Chondrocyte (in vitro differentiated cells): ENCODE measurements around the gene PLCH1. TPM values are rescaled to one million over a fixed set of nuclear protein-coding genes. Genes with fewer than 3 reads are reported as not detected.

Source experiments
- DNase-seq: peaks from one replicate; pipeline ENCODE4 v3.0.0; 2021; ENCODE audit warnings: mixed read lengths, low spot score
- H3K27ac Mint-ChIP-seq: one replicate; pipeline ENCODE4 v1.8.0; 2021; ENCODE audit warnings: mild to moderate bottlenecking, moderate library complexity, mixed read lengths; ENCODE audit not compliant: unreplicated experiment
- H3K27me3 Mint-ChIP-seq: 2 replicates; pipeline ENCODE4 v1.8.0; 2021; ENCODE audit warnings: low read depth, mixed read lengths
- H3K36me3 Mint-ChIP-seq: 2 replicates; pipeline ENCODE4 v1.8.0; 2021; ENCODE audit warnings: low read depth, mixed read lengths
- H3K4me1 Mint-ChIP-seq: 2 replicates; pipeline ENCODE4 v1.8.0; 2021; ENCODE audit warnings: low read depth, mild to moderate bottlenecking, mixed read lengths
- H3K4me3 Mint-ChIP-seq: one replicate; pipeline ENCODE4 v1.8.0; 2021; ENCODE audit warnings: mild to moderate bottlenecking, moderate library complexity, mixed read lengths; ENCODE audit not compliant: unreplicated experiment
- H3K9me3 Mint-ChIP-seq: 2 replicates; pipeline ENCODE4 v1.8.0; 2021; ENCODE audit warnings: low read depth, mixed read lengths
- CTCF ChIP-seq: fragments of 200-600 bp; sonication (generic); IDR thresholded peaks from 2 replicates; pipeline ENCODE4 v1.5.0; 2021; ENCODE audit warnings: antibody characterized with exemption, mild to moderate bottlenecking, moderate library complexity
- total RNA-seq: library from RNA; stranded (reverse); gene quantifications from 3 replicates; pipeline ENCODE4 v1.2.1, GENCODE V29; 2021

The PLCH1 gene
- total RNA-seq, 1 donor from 2014 or later = 0.17 TPM

DNA sequence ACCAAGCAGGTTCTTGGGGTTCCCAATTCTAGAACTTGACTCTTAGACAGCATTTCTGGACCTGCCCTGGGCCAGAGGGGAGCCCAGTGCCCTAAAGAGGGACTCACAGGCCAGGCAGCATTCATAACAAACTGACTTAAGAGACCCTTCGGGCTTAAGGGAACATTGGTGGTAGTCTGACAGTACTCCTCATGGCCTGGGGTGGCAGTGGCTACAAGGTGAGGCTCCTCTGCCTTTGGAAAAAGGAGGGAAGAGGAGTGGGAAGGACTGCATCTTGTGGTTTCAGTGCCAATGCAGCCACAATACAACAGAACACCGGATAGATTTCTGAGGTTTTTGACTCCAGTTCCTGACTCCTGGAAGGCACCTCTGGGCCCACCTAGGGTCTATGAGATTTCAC, 279.2 kb downstream of the PLCH1 start:
- no peaks in the 10 kb centered on the region for H3K4me1 Mint-ChIP-seq
- no peak overlapping the region for H3K4me3 Mint-ChIP-seq
- peaks cover 2% of the 10 kb centered on the region for H3K36me3 Mint-ChIP-seq
- H3K27me3 Mint-ChIP-seq = peaks cover 1% of the 10 kb centered on the region
- peaks cover 24% of the 10 kb centered on the region for H3K9me3 Mint-ChIP-seq
- H3K27ac Mint-ChIP-seq = no peak overlapping the region
- TF ChIP-seq CTCF = no peak
- DNase-seq = no peak

- H3K36me3 Mint-ChIP-seq = no peaks in the 10 kb centered on the region
- H3K9me3 Mint-ChIP-seq = peaks cover 12% of the 10 kb centered on the region
- no peak overlapping the region for H3K27ac Mint-ChIP-seq
- no peak overlapping the region for H3K4me3 Mint-ChIP-seq
- peaks cover 1% of the 10 kb centered on the region for H3K27me3 Mint-ChIP-seq
- no peak for DNase-seq
- no peak for TF ChIP-seq CTCF
- no peaks in the 10 kb centered on the region for H3K4me1 Mint-ChIP-seq
Observed at GRCh38 chr3:155462672-155463071, 282.2 kb downstream of the PLCH1 start.

GRCh38 chr3:155457591-155457990, 287.3 kb downstream of the PLCH1 start:
- H3K9me3 Mint-ChIP-seq = no peaks in the 10 kb centered on the region
- no peaks in the 10 kb centered on the region for H3K4me1 Mint-ChIP-seq
- no peak for TF ChIP-seq CTCF
- H3K27ac Mint-ChIP-seq = no peak overlapping the region
- no peak overlapping the region for H3K4me3 Mint-ChIP-seq
- H3K36me3 Mint-ChIP-seq = no peaks in the 10 kb centered on the region
- DNase-seq = no peak
- H3K27me3 Mint-ChIP-seq = no peaks in the 10 kb centered on the region

DNA sequence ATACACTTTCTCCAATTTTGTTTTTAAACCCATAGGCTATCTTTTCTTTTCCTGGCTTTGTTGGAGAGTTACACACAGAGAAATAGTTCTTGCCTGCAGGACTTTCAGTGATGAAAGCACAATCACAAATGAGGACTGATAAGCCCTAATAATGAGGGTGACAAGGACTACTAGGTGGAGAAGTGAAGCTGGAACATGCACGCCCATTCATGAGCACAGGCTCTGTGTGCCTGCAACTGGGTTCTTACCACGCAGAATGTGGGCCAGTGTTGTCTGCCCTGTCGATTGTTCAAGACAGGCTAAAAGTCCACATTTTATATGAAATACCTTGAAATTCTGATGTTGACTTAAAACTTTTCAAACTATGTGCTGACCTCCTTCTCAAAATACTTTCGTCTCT, 289.1 kb downstream of the PLCH1 start:
- DNase-seq = no peak
- Mint-ChIP-seq H3K36me3 (no peaks in the 10 kb centered on the region), H3K4me3 (no peak overlapping the region), H3K27me3 (no peaks in the 10 kb centered on the region), H3K4me1 (no peaks in the 10 kb centered on the region), H3K27ac (no peak overlapping the region), H3K9me3 (no peaks in the 10 kb centered on the region)
- no peak for TF ChIP-seq CTCF

DNA sequence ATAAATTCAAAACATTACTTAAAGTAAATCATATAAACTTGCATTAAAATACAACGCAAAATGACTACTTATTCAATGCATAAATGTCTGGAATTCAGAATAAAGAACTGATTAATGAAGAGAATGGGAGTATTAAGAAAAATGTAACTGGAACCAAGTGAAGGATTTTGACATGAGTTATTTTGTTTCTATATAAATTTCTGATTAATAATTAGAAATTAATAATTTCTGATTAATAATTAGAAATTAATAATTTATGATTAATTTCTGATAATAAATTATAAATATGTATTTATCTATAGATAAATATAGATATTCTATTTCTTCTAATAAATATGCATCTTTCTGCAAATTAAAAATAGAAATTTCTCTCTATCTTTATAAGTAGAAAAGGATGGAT, 291.4 kb downstream of the PLCH1 start:
- peaks cover 5% of the 10 kb centered on the region for H3K27me3 Mint-ChIP-seq
- peaks cover 4% of the 10 kb centered on the region for H3K4me1 Mint-ChIP-seq
- no peak for DNase-seq
- H3K4me3 Mint-ChIP-seq = no peak overlapping the region
- H3K27ac Mint-ChIP-seq = no peak overlapping the region
- no peak for TF ChIP-seq CTCF
- no peaks in the 10 kb centered on the region for H3K36me3 Mint-ChIP-seq
- no peaks in the 10 kb centered on the region for H3K9me3 Mint-ChIP-seq
